Fibroblast of mammary gland (primary cell): ENCODE data around the gene NCOA4.

Experiments
- DNase-seq: peaks from one replicate; pipeline ENCODE4 v3.0.0-alpha.2; 2010; ENCODE audit warnings: low read depth
- H3K4me3 ChIP-seq: 2 replicates; pipeline ENCODE4 v1.5.1; 2011; ENCODE audit warnings: low read depth, mild to moderate bottlenecking, low read length, moderate library complexity; ENCODE audit not compliant: control insufficient read depth
- TF ChIP-seq, protein P1 (sequence below): conservative IDR thresholded peaks from 2 replicates; pipeline ENCODE4 v1.5.1; 2011; ENCODE audit warnings: low read depth, low read length, inconsistent platforms; ENCODE audit not compliant: control insufficient read depth, insufficient read depth

The NCOA4 gene

DNA sequence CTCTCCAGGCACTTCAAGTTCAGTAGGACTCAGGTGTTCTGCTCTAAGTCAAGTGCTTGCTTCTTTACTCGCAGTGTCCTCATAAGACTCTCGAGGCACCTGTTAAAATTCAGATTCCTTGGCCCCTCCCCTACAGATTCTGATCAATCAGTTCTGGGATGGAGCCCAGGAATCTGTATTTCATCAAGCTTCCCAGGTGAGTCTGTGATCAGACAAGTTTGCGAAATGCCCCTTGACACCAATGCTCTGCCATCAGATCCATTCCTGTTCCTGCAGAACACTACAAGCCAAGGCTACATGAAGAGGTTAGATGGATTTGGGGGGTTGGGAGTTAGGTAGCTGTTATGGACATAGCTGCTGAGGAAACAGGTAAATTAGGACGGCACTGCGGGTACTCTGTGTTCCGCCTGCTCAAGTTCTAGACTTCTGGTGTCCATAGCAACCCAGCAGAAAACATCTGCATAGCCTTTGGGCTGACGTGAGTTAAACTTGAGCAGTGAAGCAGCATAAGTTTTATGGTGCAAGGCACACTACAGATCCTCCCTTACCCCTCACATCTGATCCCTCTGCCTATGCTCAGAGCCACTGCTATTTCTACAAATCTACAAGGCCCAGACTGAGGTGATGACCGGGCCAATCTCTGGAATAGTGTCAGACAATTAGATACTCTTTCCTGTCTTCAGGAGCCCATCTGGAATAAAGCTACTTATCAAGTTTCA, 6.8 kb upstream of the NCOA4 start:
- TF ChIP-seq, protein P1, sequence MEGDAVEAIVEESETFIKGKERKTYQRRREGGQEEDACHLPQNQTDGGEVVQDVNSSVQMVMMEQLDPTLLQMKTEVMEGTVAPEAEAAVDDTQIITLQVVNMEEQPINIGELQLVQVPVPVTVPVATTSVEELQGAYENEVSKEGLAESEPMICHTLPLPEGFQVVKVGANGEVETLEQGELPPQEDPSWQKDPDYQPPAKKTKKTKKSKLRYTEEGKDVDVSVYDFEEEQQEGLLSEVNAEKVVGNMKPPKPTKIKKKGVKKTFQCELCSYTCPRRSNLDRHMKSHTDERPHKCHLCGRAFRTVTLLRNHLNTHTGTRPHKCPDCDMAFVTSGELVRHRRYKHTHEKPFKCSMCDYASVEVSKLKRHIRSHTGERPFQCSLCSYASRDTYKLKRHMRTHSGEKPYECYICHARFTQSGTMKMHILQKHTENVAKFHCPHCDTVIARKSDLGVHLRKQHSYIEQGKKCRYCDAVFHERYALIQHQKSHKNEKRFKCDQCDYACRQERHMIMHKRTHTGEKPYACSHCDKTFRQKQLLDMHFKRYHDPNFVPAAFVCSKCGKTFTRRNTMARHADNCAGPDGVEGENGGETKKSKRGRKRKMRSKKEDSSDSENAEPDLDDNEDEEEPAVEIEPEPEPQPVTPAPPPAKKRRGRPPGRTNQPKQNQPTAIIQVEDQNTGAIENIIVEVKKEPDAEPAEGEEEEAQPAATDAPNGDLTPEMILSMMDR = no peak
- no peak overlapping the region for H3K4me3 ChIP-seq
- DNase-seq = no peak

DNA sequence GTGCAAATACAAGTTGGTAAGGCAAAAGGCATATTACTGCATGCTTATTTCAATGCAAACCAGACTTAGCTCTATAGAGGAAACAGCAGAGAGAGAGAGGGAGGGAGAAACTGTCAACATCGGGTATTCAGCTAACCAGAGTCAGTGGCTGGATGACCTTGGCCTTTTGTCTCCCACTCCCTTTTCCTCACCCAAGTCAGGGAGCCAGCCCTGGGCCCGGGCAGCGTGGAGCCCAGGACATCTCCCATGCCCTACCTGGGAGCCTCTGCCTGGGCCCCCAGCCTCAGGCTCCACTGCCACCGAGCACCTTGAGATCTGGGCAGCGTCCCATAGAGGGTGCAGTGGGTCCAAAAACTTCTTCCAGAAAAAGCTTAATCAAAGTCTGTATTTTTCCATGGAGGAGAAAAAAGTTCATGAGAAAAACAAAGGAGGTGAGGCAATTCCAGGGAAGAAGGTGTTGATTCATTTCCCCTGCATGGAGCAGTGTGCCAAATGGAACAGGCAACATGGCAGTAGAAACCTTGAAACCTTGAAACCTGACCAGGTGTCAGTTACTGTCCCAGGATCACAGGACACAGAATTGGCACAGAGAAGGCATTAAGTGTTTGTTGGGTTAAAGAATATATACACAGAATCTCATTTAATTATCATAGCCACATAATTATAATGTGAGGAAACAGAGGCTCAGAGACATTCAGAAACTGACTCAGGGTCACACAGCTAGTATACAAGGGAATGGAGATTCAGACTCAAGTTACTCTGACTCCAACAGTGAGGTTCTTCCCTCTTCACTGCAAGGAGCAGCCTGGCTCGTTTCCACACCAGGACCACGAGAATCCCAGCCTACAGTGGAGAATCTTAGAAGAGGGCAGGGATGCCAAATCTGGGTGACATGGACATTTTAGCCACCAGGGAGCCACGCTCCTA, 5.8 kb upstream of the NCOA4 start:
- H3K4me3 ChIP-seq = no peak overlapping the region
- DNase-seq = no peak
- TF ChIP-seq, protein P1 = no peak

GRCh38 chr10:46033602-46034011, 3.2 kb upstream of the NCOA4 start:
- TF ChIP-seq, protein P1 = no peak
- peak; percentile 83 for DNase-seq
- no peak overlapping the region for H3K4me3 ChIP-seq

DNA sequence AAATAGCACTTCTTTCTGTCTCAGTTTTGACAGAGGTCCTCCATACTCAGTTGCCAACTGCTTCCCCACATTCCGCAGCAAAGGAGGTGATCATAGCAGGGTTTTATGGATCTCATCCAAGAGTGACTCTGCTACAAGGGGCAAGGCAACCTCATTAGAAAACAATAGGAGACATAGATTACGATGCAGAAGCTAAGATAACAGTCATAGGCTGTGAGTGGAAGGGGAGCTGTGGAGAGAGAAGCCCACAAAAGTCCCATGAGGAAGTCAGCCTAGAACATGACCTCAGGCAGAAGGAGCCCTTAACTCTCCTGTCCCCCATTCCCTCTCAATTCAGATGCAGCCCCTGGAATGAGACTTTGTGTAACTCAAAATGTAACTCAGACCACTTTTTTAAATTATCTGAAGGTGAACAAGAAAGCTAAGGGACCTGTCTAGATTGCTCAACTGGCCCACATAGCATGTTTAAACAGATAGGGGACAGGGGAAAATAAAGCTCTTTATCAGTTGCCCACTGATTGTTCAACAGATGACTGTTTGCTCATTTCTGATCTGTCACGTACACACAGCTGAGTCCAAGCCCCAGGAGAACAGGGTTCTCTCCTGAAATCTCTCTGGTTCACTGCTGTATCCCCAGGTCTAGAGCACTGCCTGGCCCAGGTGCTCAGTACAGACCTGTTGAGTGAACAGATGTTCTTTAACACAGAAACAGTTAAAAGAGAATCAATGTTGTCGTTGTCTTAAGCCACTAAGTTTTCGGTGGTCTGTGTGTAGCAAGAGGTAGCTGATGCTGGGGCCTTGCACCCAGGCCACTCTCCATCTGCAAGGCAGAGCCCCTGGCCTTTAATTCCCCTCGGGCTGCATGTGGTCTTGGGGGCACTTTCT, 1.5 kb upstream of the NCOA4 start:
- DNase-seq = no peak
- H3K4me3 ChIP-seq = no peak overlapping the region
- TF ChIP-seq, protein P1 = no peak

DNA sequence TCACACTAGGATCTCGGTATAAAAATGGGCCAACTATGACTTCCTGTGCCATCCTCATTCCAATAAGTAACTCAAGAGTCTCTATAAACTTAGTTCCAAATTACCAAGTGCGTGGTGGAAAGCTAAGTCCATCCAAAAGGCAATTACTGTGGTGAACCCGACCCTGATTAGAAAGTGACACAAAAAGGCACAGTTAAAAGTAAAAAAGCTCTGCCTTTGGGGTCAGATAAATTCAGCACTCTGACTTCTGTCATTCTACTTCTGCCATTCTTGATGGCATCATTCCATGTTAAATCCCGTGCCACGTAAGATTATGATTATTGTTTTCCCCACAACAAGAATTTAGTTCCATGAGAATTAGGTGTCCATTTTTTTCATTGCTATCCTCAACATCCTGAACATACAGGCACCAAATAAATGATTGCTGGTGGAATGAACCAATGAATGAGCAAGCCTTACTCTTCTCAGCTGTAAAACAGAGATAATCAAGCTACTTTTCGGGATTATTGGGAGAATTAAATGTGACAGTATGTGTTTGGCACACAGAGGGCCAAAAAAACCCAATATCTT, 877 bp downstream of the NCOA4 start:
- TF ChIP-seq, protein P1 = no peak
- DNase-seq = no peak

DNA sequence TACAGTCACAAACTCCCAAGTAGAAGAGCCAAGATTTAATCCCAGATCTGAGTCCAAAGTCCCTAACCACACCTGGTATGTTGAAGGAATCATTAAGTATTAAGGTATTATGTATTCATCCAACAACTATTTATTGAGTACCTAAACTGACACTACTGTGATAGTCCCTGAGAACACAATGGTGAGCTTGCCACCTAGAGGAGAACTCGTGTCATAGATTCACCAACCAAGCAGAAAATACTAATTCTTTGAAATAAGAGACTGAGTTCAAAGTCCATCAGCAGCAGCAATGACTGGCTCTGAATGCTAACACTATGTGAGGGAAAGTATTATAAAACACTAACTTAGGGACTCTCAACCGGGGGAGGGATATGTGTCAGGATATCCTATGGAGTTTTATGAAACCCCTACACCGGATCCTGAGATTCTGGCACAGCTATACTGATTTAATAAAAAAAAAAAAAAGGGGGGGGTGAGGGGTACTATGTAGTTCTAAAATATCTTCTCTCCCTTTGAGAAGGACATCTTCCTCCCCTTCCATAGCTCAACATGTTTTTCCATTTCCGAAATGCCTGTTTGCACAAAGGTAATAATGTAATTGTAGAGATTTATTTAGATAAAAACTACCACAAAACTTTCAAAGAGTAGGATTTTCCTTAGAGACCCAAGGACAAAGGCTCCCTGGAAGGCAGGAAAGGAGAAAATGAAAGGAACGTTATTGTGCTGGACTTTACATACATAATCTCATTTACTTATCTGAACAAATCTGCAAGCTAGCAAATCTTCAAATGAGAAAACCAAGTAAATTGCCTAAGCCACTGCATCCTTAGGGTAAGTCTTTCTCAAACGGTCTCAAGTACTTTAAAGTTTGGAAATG, 1.6 kb downstream of the NCOA4 start:
- DNase-seq = peak; percentile 80
- TF ChIP-seq, protein P1 = peak; percentile 77
- H3K4me3 ChIP-seq = peak overlapping the region; percentile 87

More for the DNA sequence above, 877 bp downstream of the NCOA4 start:
- H3K4me3 ChIP-seq = peak overlapping the region; percentile 87
